Measurements from ENCODE around the gene PLXND1.

Gene PLXND1

DNA sequence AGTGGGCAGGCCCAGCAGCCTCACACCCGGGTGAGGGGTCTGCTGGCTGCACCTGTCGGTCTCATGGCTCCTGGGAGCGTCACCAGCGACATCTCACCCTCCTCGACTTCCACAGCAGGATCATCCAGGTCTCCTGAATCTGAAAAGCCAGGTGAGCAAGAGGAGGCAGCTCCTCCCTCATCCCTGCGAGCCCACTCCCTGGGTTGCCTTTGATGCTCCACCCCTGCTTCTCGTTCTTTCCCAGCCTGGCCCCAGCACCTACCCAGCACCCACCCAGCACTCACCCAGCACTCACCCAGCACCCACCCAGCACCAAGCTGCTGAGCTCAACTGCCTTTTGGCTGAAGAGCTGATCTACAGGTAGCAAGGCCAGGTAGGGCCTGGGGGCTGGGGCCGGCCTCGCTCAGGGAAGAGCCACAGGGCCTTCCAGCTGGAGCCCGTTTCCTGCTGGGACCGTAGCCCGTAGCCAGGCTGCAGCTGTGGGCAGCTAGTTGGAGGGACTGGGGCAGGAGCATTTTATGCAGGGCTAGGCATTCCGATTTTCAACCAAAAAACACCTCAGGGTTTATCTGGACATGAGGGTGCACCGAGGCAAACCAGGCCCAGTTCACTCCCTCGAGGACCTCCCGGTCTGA lies 63.2 kb downstream of the PLXND1 start, which contains the start of gene H1-8:
Gene H1-8 (plus strand): TSS at position 20 of the 635 bp plus-strand sequence. CDS start 44 bp downstream, at position 64.
- no peak for DNase-seq (ENCODE audit: low read depth)
- no peak within 1 kb of the TSS for H3K4me3 ChIP-seq (ENCODE audit: low read depth, low read length)

GRCh38 chr3:129542747-129543146 lies 63.7 kb downstream of the PLXND1 start:
- H3K4me3 ChIP-seq (ENCODE audit: low read depth, low read length): no peak overlapping the region
- DNase-seq (ENCODE audit: low read depth): no peak

- H3K4me3 ChIP-seq (ENCODE audit: low read depth, low read length): no peak overlapping the region
- no peak for DNase-seq (ENCODE audit: low read depth)
These were observed 65.5 kb downstream of the PLXND1 start for GRCh38 chr3:129540776-129541516.

- DNase-seq (ENCODE audit: low read depth): no peak
These were observed 67.3 kb downstream of the PLXND1 start for GRCh38 chr3:129539206-129539605.

GRCh38 chr3:129536804-129537203 lies 69.7 kb downstream of the PLXND1 start:
- no peak overlapping the region for H3K4me3 ChIP-seq (ENCODE audit: low read depth, low read length)
- no peak for DNase-seq (ENCODE audit: low read depth)

More at GRCh38 chr3:129539206-129539605, 67.3 kb downstream of the PLXND1 start:
- no peak overlapping the region for H3K4me3 ChIP-seq (ENCODE audit: low read depth, low read length)

- DNase-seq (ENCODE audit: low read depth): no peak
- H3K4me3 ChIP-seq (ENCODE audit: low read depth, low read length): no peak overlapping the region
These were observed 70.2 kb downstream of the PLXND1 start for GRCh38 chr3:129536374-129536667.

GRCh38 chr3:129535075-129535474 lies 71.4 kb downstream of the PLXND1 start:
- H3K4me3 ChIP-seq (ENCODE audit: low read depth, low read length): no peak overlapping the region
- DNase-seq (ENCODE audit: low read depth): no peak

DNA sequence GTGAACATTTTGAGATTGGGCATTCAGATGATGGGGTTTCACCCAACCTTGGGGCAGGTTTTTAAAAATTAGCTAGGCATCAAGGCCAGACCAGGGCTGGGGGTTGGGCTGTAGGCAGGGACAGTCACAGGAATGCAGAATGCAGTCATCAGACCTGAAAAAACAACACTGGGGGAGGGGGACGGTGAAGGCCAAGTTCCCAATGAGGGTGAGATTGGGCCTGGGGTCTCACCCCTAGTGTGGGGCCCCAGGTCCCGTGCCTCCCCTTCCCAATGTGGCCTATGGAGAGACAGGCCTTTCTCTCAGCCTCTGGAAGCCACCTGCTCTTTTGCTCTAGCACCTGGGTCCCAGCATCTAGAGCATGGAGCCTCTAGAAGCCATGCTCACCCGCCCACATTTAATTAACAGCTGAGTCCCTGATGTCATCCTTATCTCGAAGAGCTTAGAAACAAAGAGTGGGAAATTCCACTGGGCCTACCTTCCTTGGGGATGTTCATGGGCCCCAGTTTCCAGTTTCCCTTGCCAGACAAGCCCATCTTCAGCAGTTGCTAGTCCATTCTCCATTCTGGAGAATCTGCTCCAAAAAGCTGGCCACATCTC lies 71.9 kb downstream of the PLXND1 start:
- no peak overlapping the region for H3K4me3 ChIP-seq (ENCODE audit: low read depth, low read length)
- DNase-seq (ENCODE audit: low read depth): no peak

- no peak overlapping the region for H3K4me3 ChIP-seq (ENCODE audit: low read depth, low read length)
- DNase-seq (ENCODE audit: low read depth): no peak
These were observed 73.1 kb downstream of the PLXND1 start for GRCh38 chr3:129533406-129533805.

DNA sequence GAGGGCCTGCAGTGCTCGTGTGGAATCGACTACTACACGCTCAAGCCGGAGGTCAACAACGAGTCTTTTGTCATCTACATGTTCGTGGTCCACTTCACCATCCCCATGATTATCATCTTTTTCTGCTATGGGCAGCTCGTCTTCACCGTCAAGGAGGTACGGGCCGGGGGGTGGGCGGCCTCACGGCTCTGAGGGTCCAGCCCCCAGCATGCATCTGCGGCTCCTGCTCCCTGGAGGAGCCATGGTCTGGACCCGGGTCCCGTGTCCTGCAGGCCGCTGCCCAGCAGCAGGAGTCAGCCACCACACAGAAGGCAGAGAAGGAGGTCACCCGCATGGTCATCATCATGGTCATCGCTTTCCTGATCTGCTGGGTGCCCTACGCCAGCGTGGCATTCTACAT lies 74.2 kb downstream of the PLXND1 start:
- no peak overlapping the region for H3K4me3 ChIP-seq (ENCODE audit: low read depth, low read length)
- no peak for DNase-seq (ENCODE audit: low read depth)

DNA sequence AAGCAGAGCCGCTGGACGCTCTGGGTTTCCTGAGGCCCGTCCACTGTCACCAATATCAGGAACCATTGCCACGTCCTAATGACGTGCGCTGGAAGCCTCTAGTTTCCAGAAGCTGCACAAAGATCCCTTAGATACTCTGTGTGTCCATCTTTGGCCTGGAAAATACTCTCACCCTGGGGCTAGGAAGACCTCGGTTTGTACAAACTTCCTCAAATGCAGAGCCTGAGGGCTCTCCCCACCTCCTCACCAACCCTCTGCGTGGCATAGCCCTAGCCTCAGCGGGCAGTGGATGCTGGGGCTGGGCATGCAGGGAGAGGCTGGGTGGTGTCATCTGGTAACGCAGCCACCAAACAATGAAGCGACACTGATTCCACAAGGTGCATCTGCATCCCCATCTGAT lies 74.8 kb downstream of the PLXND1 start:
- H3K4me3 ChIP-seq (ENCODE audit: low read depth, low read length): no peak overlapping the region
- no peak for DNase-seq (ENCODE audit: low read depth)

DNA sequence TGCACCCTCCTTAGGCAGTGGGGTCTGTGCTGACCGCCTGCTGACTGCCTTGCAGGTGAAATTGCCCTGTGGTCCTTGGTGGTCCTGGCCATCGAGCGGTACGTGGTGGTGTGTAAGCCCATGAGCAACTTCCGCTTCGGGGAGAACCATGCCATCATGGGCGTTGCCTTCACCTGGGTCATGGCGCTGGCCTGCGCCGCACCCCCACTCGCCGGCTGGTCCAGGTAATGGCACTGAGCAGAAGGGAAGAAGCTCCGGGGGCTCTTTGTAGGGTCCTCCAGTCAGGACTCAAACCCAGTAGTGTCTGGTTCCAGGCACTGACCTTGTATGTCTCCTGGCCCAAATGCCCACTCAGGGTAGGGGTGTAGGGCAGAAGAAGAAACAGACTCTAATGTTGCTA lies 75.7 kb downstream of the PLXND1 start:
- no peak overlapping the region for H3K4me3 ChIP-seq (ENCODE audit: low read depth, low read length)
- DNase-seq (ENCODE audit: low read depth): no peak

GRCh38 chr3:129530251-129530791 lies 76.2 kb downstream of the PLXND1 start:
- H3K4me3 ChIP-seq (ENCODE audit: low read depth, low read length): no peak overlapping the region
- peak; percentile 41 for DNase-seq (ENCODE audit: low read depth)

GRCh38 chr3:129529436-129530210 lies 76.9 kb downstream of the PLXND1 start:
- DNase-seq (ENCODE audit: low read depth): no peak
- no peak overlapping the region for H3K4me3 ChIP-seq (ENCODE audit: low read depth, low read length)

DNA sequence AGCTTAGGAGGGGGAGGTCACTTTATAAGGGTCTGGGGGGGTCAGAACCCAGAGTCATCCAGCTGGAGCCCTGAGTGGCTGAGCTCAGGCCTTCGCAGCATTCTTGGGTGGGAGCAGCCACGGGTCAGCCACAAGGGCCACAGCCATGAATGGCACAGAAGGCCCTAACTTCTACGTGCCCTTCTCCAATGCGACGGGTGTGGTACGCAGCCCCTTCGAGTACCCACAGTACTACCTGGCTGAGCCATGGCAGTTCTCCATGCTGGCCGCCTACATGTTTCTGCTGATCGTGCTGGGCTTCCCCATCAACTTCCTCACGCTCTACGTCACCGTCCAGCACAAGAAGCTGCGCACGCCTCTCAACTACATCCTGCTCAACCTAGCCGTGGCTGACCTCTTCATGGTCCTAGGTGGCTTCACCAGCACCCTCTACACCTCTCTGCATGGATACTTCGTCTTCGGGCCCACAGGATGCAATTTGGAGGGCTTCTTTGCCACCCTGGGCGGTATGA lies 77.8 kb downstream of the PLXND1 start, which contains the start of gene RHO:
Gene RHO (plus strand): TSS at position 51 of the 512 bp plus-strand sequence. CDS start 95 bp downstream, at position 146.
- no peak within 1 kb of the TSS for H3K4me3 ChIP-seq (ENCODE audit: low read depth, low read length)
- DNase-seq (ENCODE audit: low read depth): no peak

GRCh38 chr3:129527262-129527661 lies 79.2 kb downstream of the PLXND1 start:
- H3K4me3 ChIP-seq (ENCODE audit: low read depth, low read length): no peak overlapping the region
- DNase-seq (ENCODE audit: low read depth): no peak

- H3K4me3 ChIP-seq (ENCODE audit: low read depth, low read length): no peak overlapping the region
- no peak for DNase-seq (ENCODE audit: low read depth)
These were observed 80.2 kb downstream of the PLXND1 start for GRCh38 chr3:129526121-129526900.

- no peak overlapping the region for H3K4me3 ChIP-seq (ENCODE audit: low read depth, low read length)
- DNase-seq (ENCODE audit: low read depth): no peak
These were observed 81.0 kb downstream of the PLXND1 start for GRCh38 chr3:129525341-129525968.

Measured in skeletal muscle cell (primary cell).